ENCODE data around the gene ZSWIM1. TPM values are rescaled to one million over a fixed set of nuclear protein-coding genes. Genes with fewer than 3 reads are reported as not detected.

Gene ZSWIM1
- total and polyA plus RNA-seq, 2 of the 8 experiments (the other 6 are each of a cell fraction or from before 2014, with no cell fraction given) = 14.1 to 15.6 TPM

DNA sequence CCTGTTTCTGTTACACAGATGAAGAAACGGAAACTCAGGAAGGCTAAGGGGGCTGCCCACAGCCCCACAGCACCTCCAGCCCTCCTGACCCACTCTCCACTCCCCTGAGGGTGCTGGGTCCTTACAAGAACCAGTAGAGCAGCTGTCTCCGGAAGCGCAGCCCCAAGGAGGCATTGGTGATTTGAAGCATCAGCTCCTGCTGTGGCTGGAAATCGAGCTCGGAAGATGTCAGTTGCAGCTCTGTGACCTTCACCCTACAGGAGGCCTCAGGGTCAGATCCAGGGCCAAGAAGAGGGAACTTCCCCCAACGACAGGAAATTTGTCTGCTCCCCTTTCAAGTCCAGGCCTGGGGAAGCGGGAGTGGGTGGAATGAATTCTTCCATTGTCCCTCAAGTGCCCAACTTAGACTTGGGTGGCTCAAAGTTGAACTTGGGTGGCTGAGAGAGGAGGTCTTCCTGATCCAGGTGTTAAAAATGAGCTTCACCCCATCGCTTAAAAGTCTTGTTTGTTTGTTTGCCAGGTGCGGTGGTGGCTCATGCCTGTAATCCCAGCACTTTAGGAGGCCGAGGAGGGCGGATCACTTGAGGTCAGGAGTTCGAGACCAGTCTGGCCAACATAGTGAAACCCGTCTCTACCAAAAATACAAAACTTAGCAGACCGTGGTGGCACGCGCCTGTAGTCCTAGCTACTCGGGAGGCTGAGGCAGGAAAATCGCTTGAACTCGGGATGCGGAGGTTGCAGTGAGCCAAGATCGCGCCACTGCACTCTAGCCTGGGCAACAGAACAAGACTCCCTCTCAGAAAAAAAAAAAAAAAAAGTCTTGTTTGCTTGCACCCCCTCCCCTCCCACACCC lies 29.0 kb downstream of the ZSWIM1 start:
- no peak overlapping the region for H3K23ac ChIP-seq (ENCODE audit: insufficient read length)
- no peak overlapping the region for H2BK15ac ChIP-seq (ENCODE audit: low read length)
- 0 out of 4 replicates have a peak, but pooled peaks cover 0 to 3% of the 10 kb centered on the region in 2 experiments for H3K79me2 ChIP-seq (ENCODE audit: control insufficient read depth in 1 of 2, insufficient read depth in 2 of 2, low read length in 2 of 2)
- peaks cover 6 to 34% (median 26%) of the 10 kb centered on the region in 4 experiments; a peak in 7 of 8 replicates for H3K36me3 ChIP-seq (ENCODE audit: control insufficient read depth in 2 of 4, insufficient read depth in 4 of 4, low read length in 3 of 4)
- DNase-seq (ENCODE audit: low read depth in 1 of 2, low spot score in 2 of 2) = no peak
- 90% methylated on average over 21 of the region's 22 CpGs; no CpG with 5 or more reads in 1 of the 2 experiments for WGBS, 2 experiments (ENCODE audit: extremely low coverage in 1 of 2, insufficient coverage in 1 of 2, insufficient read length in 1 of 2, insufficient replicate concordance in 2 of 2, low coverage in 1 of 2, low lambda C conversion rate in 2 of 2, missing lambda C conversion rate in 1 of 2)
- H2BK5ac ChIP-seq (ENCODE audit: low read depth, low read length) = no peak overlapping the region
- no peak overlapping the region for H4K91ac ChIP-seq (replicated peaks; ENCODE audit: insufficient read length, low read length)
- H2AFZ ChIP-seq (ENCODE audit: low read length) = no peak overlapping the region
- H3K4me3 ChIP-seq (ENCODE audit: extremely low read depth in 1 of 4, insufficient read depth in 2 of 4, low read depth in 3 of 4, low read length in 4 of 4) = peak overlapping the region in 3 of 4 experiments; percentile 23 to 39 (median 26); a peak in 5 of 8 replicates
- peaks cover 2 to 12% of the 10 kb centered on the region in 2 experiments for H4K20me1 ChIP-seq (replicated peaks in 1 of 2; ENCODE audit: control insufficient read depth in 1 of 2, insufficient read depth in 2 of 2, low read length in 2 of 2)
- ChIA-PET CTCF (ENCODE audit: partially characterized antibody) (interaction anchor here (0.6 to 2.6 kb wide), 11 partner anchors 10 to 96 kb away, joined by 3 to 12 read pairs (median 4); partner anchors contain the start of genes CTSA and PCIF1), POLR2A (ENCODE audit: partially characterized antibody) (interaction anchor here (0.6 to 9.2 kb wide), 13 partner anchors 8 to 97 kb away, joined by 3 to 172 read pairs (median 7); partner anchors contain the start of genes CTSA, NEURL2, PCIF1 and ZSWIM1)
- no peaks in the 10 kb centered on the region; the same call in 1 of the 2 replicates for H3K79me1 ChIP-seq (ENCODE audit: low read depth, low read length)
- no peak overlapping the region for H2BK120ac ChIP-seq (replicated peaks; ENCODE audit: low read depth, low read length)
- H4K5ac ChIP-seq (ENCODE audit: insufficient read length, low read depth, low read length) = no peak overlapping the region
- H3K4me2 ChIP-seq (ENCODE audit: insufficient read depth in 1 of 2, low read depth in 2 of 2, low read length in 2 of 2) = peak overlapping the region; percentile 28 to 90; a peak in 3 of 4 replicates
- H3K23me2 ChIP-seq (ENCODE audit: low read depth, low read length) = peaks cover 11% of the 10 kb centered on the region; the same call in 1 of the 2 replicates
- no peaks in the 10 kb centered on the region for H3K9me3 ChIP-seq (ENCODE audit: insufficient read depth in 2 of 2, low read depth in 1 of 2, low read length in 1 of 2)
- H3K9ac ChIP-seq (replicated peaks in 1 of 4; ENCODE audit: extremely low read depth in 1 of 4, low read depth in 3 of 4, low read length in 3 of 4) = no peak overlapping the region
- no peak overlapping the region for H2BK20ac ChIP-seq (ENCODE audit: low read length)
- peaks cover 0 to 2% (median 0%) of the 10 kb centered on the region in 4 experiments; a peak in 3 of 7 replicates for H3K4me1 ChIP-seq (replicated peaks in 1 of 4; ENCODE audit: control insufficient read depth in 3 of 4, insufficient read depth in 4 of 4, low read length in 3 of 4)
- H3K27ac ChIP-seq (ENCODE audit: low read depth, low read length) = no peak overlapping the region
- no peaks in the 10 kb centered on the region for H3K27me3 ChIP-seq (replicated peaks in 1 of 4; ENCODE audit: control insufficient read depth in 3 of 4, extremely low read depth in 1 of 4, insufficient read depth in 3 of 4, low read length in 3 of 4)
- no peak overlapping the region for H3K14ac ChIP-seq (ENCODE audit: insufficient read length)
- no peak overlapping the region for H2AK5ac ChIP-seq (ENCODE audit: low read depth, low read length)
- FAIRE-seq = no peak
- no peak overlapping the region for H3K56ac ChIP-seq (replicated peaks; ENCODE audit: insufficient read length, low read depth, low read length)
- no peak overlapping the region for H3K4ac ChIP-seq (replicated peaks; ENCODE audit: insufficient read length, low read depth, low read length)
- H2BK12ac ChIP-seq (ENCODE audit: low read depth, low read length) = no peak overlapping the region
- H4K8ac ChIP-seq (ENCODE audit: extremely low read depth, insufficient read depth, low read length) = no peak overlapping the region
- H3K18ac ChIP-seq (ENCODE audit: extremely low read depth, low read length) = no peak overlapping the region
- no peak for TF ChIP-seq EGR1 (IDR thresholded peaks at IDR 0.05; ENCODE audit: borderline replicate concordance, low read depth, low read length)
- TF ChIP-seq YY1 (IDR thresholded peaks at IDR 0.05; ENCODE audit: low read depth, low read length) = no peak
- TF ChIP-seq, protein P1, sequence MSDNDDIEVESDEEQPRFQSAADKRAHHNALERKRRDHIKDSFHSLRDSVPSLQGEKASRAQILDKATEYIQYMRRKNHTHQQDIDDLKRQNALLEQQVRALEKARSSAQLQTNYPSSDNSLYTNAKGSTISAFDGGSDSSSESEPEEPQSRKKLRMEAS (IDR thresholded peaks at IDR 0.05) = no peak
- TF ChIP-seq TAF1 (IDR thresholded peaks at IDR 0.05; ENCODE audit: low read depth, low read length) = no peak
- TF ChIP-seq RBBP5 (IDR thresholded peaks at IDR 0.05; ENCODE audit: borderline replicate concordance, low read depth, low read length) = no peak
- no peak for TF ChIP-seq SUZ12 (IDR thresholded peaks at IDR 0.05; ENCODE audit: low read length)
- no peak for TF ChIP-seq RFX5 (IDR thresholded peaks at IDR 0.05; ENCODE audit: borderline replicate concordance, low read depth, low read length)
- TF ChIP-seq TEAD4 (IDR thresholded peaks at IDR 0.05; ENCODE audit: low read depth, low read length) = no peak
- no peak for TF ChIP-seq SRF (IDR thresholded peaks at IDR 0.05; ENCODE audit: low read depth, low read length)
- TF ChIP-seq POLR2AphosphoS5 (IDR thresholded peaks at IDR 0.05; ENCODE audit: low read depth, low read length) = no peak
- no peak for TF ChIP-seq TCF12 (IDR thresholded peaks at IDR 0.05; ENCODE audit: low read depth, low read length)
- TF ChIP-seq NANOG (IDR thresholded peaks at IDR 0.05; ENCODE audit: insufficient read depth, low read depth, low read length, poor library complexity, severe bottlenecking) = no peak

Data from H1 (cell line).